ENCODE results near the gene FOXJ2.

- no peak for TF ChIP-seq TAF1 (IDR thresholded peaks at IDR 0.05; ENCODE audit: borderline replicate concordance, low read depth, low read length)
- TF ChIP-seq POLR2A (IDR thresholded peaks at IDR 0.05; ENCODE audit: low read depth, low read length) = no peak
Observed at GRCh38 chr12:8069582-8069981, 37.1 kb downstream of the FOXJ2 start.
